GM18526 (cell line): ENCODE results near the gene KIAA2012.

Experiments
- POLR2A ChIP-seq: IDR thresholded peaks from 3 replicates; pipeline ENCODE4 v1.6.1; 2011; ENCODE audit not compliant: insufficient read length; ENCODE audit errors: extremely low read depth

The KIAA2012 gene

GRCh38 chr2:202201220-202202160 lies 128.4 kb downstream of the KIAA2012 start:
- TF ChIP-seq POLR2A: no peak

- no peak for TF ChIP-seq POLR2A
These were observed 130.3 kb downstream of the KIAA2012 start for GRCh38 chr2:202203348-202203747.

- TF ChIP-seq POLR2A: no peak
These were observed 131.8 kb downstream of the KIAA2012 start for GRCh38 chr2:202204855-202205254.

- TF ChIP-seq POLR2A: no peak
These were observed 135.5 kb downstream of the KIAA2012 start for GRCh38 chr2:202208526-202208925.

- TF ChIP-seq POLR2A: no peak
These were observed 142.1 kb downstream of the KIAA2012 start for GRCh38 chr2:202215179-202215578.

- no peak for TF ChIP-seq POLR2A
These were observed 148.8 kb downstream of the KIAA2012 start for GRCh38 chr2:202221873-202222272.

- no peak for TF ChIP-seq POLR2A
These were observed 164.8 kb downstream of the KIAA2012 start for GRCh38 chr2:202237787-202238233.

- TF ChIP-seq POLR2A: peak; percentile 68
These were observed 165.5 kb downstream of the KIAA2012 start, which contains the start of gene SUMO1 for GRCh38 chr2:202238234-202239197. SUMO1 (minus strand) TSS chr2:202238597; CDS start chr2:202238451, 146 bp downstream.

GRCh38 chr2:202249521-202250253 lies 176.6 kb downstream of the KIAA2012 start:
- no peak for TF ChIP-seq POLR2A

GRCh38 chr2:202251494-202251893 lies 178.4 kb downstream of the KIAA2012 start:
- no peak for TF ChIP-seq POLR2A
